ENCODE results near the gene ARMC8. TPM values are rescaled to one million over a fixed set of nuclear protein-coding genes. Genes with fewer than 3 reads are reported as not detected.

ARMC8 gene
- total RNA-seq, 1 experiment from 2014 or later: 32.4 TPM

DNA sequence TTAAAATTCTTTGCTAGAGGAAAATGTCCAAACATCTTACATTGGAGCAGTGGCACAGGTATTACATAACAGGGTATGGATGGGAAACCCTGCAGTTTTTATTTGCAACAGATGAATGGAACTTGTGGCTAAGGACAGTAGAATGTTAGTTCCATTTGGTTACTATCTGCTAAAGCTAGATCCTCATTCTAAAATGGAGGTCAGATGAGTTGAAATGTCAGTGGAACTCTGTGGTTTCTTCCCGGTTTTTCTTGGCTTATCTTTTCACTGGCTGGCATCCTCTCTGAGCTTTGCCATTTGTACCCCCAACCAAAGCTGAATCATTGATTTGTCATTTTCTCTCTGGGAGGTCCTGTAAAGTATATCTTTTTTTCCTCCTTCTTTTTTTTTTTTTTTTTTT is 68.9 kb downstream of the ARMC8 start:
- Histone ChIP-seq H3K4me1 (replicated peaks; ENCODE audit: insufficient read depth) (no peaks in the 10 kb centered on the region), H3K36me3 (ENCODE audit: low read depth) (no peaks in the 10 kb centered on the region), H3K4me2 (no peak overlapping the region), H3K27ac (no peak overlapping the region), H3F3A (ENCODE audit: insufficient read depth, low read depth) (no peaks in the 10 kb centered on the region), H3K27me3 (ENCODE audit: insufficient read depth, low read depth) (no peaks in the 10 kb centered on the region), H2AFZ (no peak overlapping the region), H4K20me1 (ENCODE audit: insufficient read depth) (no peaks in the 10 kb centered on the region), H3K79me2 (ENCODE audit: low read depth) (no peaks in the 10 kb centered on the region), H3K4me3 (no peak overlapping the region), H3K9me2 (ENCODE audit: insufficient read depth) (no peaks in the 10 kb centered on the region), H3K9me3 (ENCODE audit: insufficient read depth, low read depth) (no peaks in the 10 kb centered on the region)
- no peak for DNase-seq
- intact Hi-C loops (cut with micrococcal nuclease; ENCODE audit: unreplicated experiment): no loop called here
- POLR2A ChIA-PET (ENCODE audit: unreplicated experiment): no interaction called here
- no TSS peak for BruUV-seq (replicated peaks)
- CTCF ChIA-PET: interaction anchor here (0.6 kb wide), 1 partner anchor 1144 kb away, joined by 7 read pairs; no protein-coding TSS in a partner anchor
- no peak for TF ChIP-seq EZH2 (IDR thresholded peaks at IDR 0.05; ENCODE audit: low read depth)
- TF ChIP-seq, protein P1, sequence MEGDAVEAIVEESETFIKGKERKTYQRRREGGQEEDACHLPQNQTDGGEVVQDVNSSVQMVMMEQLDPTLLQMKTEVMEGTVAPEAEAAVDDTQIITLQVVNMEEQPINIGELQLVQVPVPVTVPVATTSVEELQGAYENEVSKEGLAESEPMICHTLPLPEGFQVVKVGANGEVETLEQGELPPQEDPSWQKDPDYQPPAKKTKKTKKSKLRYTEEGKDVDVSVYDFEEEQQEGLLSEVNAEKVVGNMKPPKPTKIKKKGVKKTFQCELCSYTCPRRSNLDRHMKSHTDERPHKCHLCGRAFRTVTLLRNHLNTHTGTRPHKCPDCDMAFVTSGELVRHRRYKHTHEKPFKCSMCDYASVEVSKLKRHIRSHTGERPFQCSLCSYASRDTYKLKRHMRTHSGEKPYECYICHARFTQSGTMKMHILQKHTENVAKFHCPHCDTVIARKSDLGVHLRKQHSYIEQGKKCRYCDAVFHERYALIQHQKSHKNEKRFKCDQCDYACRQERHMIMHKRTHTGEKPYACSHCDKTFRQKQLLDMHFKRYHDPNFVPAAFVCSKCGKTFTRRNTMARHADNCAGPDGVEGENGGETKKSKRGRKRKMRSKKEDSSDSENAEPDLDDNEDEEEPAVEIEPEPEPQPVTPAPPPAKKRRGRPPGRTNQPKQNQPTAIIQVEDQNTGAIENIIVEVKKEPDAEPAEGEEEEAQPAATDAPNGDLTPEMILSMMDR (conservative IDR thresholded peaks at IDR 0.05): no peak

DNA sequence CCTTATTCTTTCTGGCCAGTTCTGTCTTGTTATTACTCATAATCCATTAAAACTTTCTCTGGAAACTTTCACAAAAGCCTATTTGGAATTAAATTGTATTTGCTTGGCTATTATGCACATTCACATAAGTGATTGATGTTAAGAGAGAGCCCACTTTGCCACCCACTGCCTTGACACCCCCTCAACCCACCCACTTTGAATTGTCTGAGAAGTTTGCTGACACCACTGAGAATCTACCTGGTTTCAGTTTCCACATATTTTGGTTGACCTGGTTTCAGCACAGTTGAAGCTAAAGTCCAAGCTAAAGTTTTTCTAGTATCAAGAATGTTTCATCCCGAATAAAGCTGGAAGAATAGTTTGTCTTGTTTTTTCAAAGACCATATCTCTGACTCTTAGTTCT is 70.9 kb downstream of the ARMC8 start:
- Histone ChIP-seq H3K27me3 (ENCODE audit: insufficient read depth, low read depth) (no peaks in the 10 kb centered on the region), H3K9me2 (ENCODE audit: insufficient read depth) (no peaks in the 10 kb centered on the region), H3K79me2 (ENCODE audit: low read depth) (no peaks in the 10 kb centered on the region), H3K4me3 (no peak overlapping the region), H3K27ac (no peak overlapping the region), H2AFZ (no peak overlapping the region), H3K9me3 (ENCODE audit: insufficient read depth, low read depth) (no peaks in the 10 kb centered on the region), H3K36me3 (ENCODE audit: low read depth) (no peaks in the 10 kb centered on the region), H3K4me2 (no peak overlapping the region), H3F3A (ENCODE audit: insufficient read depth, low read depth) (no peaks in the 10 kb centered on the region; the same call in 1 of the 2 replicates), H3K4me1 (replicated peaks; ENCODE audit: insufficient read depth) (no peaks in the 10 kb centered on the region), H4K20me1 (ENCODE audit: insufficient read depth) (no peaks in the 10 kb centered on the region)
- no TSS peak for BruUV-seq (replicated peaks)
- intact Hi-C loops (cut with micrococcal nuclease; ENCODE audit: unreplicated experiment): no loop called here
- CTCF ChIA-PET: no interaction called here
- DNase-seq: no peak
- TF ChIP-seq, protein P1 (conservative IDR thresholded peaks at IDR 0.05): no peak
- TF ChIP-seq EZH2 (IDR thresholded peaks at IDR 0.05; ENCODE audit: low read depth): no peak
- POLR2A ChIA-PET (ENCODE audit: unreplicated experiment): no interaction called here

DNA sequence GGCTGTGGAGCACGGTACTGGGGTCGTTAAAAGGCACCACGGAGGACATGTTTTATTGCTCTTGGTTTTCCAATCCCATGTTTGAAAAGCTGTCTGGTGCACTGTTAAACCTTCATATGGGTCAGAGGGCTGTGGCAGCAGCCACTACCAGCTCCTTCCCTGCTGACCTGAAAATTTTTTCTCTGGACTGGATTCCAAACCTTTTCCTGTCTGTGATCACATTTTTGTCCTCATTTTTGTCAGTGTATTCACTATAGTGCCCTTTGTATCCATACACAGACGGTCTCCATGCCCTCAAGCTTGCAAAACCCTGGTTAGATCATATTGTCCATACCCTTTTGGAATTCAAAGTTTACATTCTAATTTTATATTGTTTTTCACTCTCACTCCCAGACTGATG is 72.0 kb downstream of the ARMC8 start:
- TF ChIP-seq EZH2 (IDR thresholded peaks at IDR 0.05; ENCODE audit: low read depth): no peak
- TF ChIP-seq, protein P1 (conservative IDR thresholded peaks at IDR 0.05): no peak
- intact Hi-C loops (cut with micrococcal nuclease; ENCODE audit: unreplicated experiment): no loop called here
- Histone ChIP-seq H3F3A (ENCODE audit: insufficient read depth, low read depth) (no peaks in the 10 kb centered on the region; the same call in 1 of the 2 replicates), H3K9me2 (ENCODE audit: insufficient read depth) (no peaks in the 10 kb centered on the region), H3K4me1 (replicated peaks; ENCODE audit: insufficient read depth) (no peaks in the 10 kb centered on the region), H3K4me3 (no peak overlapping the region), H2AFZ (no peak overlapping the region), H3K27me3 (ENCODE audit: insufficient read depth, low read depth) (no peaks in the 10 kb centered on the region), H4K20me1 (ENCODE audit: insufficient read depth) (no peaks in the 10 kb centered on the region), H3K36me3 (ENCODE audit: low read depth) (no peaks in the 10 kb centered on the region), H3K9me3 (ENCODE audit: insufficient read depth, low read depth) (no peaks in the 10 kb centered on the region), H3K4me2 (no peak overlapping the region), H3K79me2 (ENCODE audit: low read depth) (no peaks in the 10 kb centered on the region), H3K27ac (no peak overlapping the region)
- BruUV-seq (replicated peaks): no TSS peak
- ChIA-PET CTCF (interaction anchor here (0.6 kb wide), 1 partner anchor 120 kb away, joined by 10 read pairs; no protein-coding TSS in a partner anchor), POLR2A (ENCODE audit: unreplicated experiment) (interaction anchor here (0.6 kb wide), 1 partner anchor 1477 kb away, joined by 5 read pairs; no protein-coding TSS in a partner anchor)
- DNase-seq: no peak

Measured in PC-9 (cell line).